Mesothelial cell of epicardium (in vitro differentiated cells): ENCODE measurements around the gene ANK3. TPM values are rescaled to one million over a fixed set of nuclear protein-coding genes. Genes with fewer than 3 reads are reported as not detected.

ENCODE experiments used
- DNase-seq, 2 experiments: peaks; one replicate each; pipeline ENCODE4 v3.0.0; 2021; ENCODE audit warnings: low spot score in 2 of 2; ENCODE audit not compliant: unreplicated experiment in 2 of 2
- H3K27ac Mint-ChIP-seq: 2 replicates; pipeline ENCODE4 v1.8.0; 2021; ENCODE audit warnings: mixed read lengths
- H3K27me3 Mint-ChIP-seq: 2 replicates; pipeline ENCODE4 v1.8.0; 2021; ENCODE audit warnings: low read depth, mixed read lengths
- H3K36me3 Mint-ChIP-seq: 2 replicates; pipeline ENCODE4 v1.8.0; 2021; ENCODE audit warnings: mixed read lengths
- H3K4me1 Mint-ChIP-seq: 2 replicates; pipeline ENCODE4 v1.8.0; 2021; ENCODE audit warnings: mixed read lengths
- H3K4me3 Mint-ChIP-seq: 2 replicates; pipeline ENCODE4 v1.8.0; 2021; ENCODE audit warnings: mild to moderate bottlenecking, moderate library complexity, mixed read lengths
- H3K9me3 Mint-ChIP-seq: 2 replicates; pipeline ENCODE4 v1.8.0; 2021; ENCODE audit warnings: mixed read lengths
- total RNA-seq: library from RNA; stranded (reverse); gene quantifications from 3 replicates; pipeline ENCODE4 v1.2.1, GENCODE V29; 2021
- TF ChIP-seq, protein P1 (sequence below): fragments of 200-600 bp; sonication (generic); IDR thresholded peaks from one replicate; pipeline ENCODE4 v1.5.0; 2021; ENCODE audit warnings: antibody characterized with exemption; ENCODE audit not compliant: unreplicated experiment

The ANK3 gene
- total RNA-seq, 1 donor from 2014 or later, result 242 TPM

DNA sequence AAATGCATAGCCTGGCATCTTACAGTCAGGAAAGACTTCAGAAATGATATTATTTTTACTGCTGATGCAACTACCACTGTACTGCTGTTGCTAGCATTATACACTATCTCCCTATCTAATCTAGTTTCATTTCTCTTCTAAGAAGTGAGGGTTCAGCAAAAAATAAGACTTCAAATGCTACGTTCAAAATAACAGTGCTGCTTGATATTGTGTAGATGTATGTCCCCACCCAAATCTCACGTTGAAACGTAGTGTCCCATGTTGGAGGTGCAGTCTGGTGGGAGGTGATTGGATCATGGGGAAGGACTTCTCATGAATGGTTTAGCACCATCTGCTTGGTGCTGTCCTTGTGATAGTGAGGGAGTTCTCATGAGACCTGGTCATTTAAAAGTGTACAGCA lies 129.4 kb downstream of the ANK3 start:
- peaks cover 17% of the 10 kb centered on the region for H3K4me1 Mint-ChIP-seq
- peaks cover 32% of the 10 kb centered on the region for H3K36me3 Mint-ChIP-seq
- no peak for DNase-seq
- H3K4me3 Mint-ChIP-seq, result no peak overlapping the region
- peak overlapping the region; percentile 48 for H3K27ac Mint-ChIP-seq
- no peaks in the 10 kb centered on the region for H3K9me3 Mint-ChIP-seq
- H3K27me3 Mint-ChIP-seq, result no peaks in the 10 kb centered on the region
- TF ChIP-seq, protein P1, sequence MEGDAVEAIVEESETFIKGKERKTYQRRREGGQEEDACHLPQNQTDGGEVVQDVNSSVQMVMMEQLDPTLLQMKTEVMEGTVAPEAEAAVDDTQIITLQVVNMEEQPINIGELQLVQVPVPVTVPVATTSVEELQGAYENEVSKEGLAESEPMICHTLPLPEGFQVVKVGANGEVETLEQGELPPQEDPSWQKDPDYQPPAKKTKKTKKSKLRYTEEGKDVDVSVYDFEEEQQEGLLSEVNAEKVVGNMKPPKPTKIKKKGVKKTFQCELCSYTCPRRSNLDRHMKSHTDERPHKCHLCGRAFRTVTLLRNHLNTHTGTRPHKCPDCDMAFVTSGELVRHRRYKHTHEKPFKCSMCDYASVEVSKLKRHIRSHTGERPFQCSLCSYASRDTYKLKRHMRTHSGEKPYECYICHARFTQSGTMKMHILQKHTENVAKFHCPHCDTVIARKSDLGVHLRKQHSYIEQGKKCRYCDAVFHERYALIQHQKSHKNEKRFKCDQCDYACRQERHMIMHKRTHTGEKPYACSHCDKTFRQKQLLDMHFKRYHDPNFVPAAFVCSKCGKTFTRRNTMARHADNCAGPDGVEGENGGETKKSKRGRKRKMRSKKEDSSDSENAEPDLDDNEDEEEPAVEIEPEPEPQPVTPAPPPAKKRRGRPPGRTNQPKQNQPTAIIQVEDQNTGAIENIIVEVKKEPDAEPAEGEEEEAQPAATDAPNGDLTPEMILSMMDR, result no peak

DNA sequence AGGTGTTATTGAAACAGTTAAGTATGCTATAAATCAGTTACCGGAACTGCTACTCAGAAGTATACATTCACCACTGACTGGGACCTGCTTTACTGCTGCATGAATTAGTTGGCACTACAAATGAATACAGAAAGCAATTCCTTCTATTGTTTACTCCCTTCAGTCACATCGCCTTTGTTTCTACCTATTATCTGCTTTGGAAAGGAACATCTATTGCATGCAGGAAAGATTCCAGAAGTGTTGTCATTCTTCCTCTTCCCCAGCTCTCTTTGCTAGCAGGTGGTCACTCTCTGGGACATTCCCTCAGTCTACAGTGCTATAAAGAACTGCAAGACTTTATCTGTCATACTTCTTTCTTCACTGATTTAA lies 131.3 kb downstream of the ANK3 start:
- H3K27ac Mint-ChIP-seq, result peak overlapping the region; percentile 30
- TF ChIP-seq, protein P1, result no peak
- no peak for DNase-seq

DNA sequence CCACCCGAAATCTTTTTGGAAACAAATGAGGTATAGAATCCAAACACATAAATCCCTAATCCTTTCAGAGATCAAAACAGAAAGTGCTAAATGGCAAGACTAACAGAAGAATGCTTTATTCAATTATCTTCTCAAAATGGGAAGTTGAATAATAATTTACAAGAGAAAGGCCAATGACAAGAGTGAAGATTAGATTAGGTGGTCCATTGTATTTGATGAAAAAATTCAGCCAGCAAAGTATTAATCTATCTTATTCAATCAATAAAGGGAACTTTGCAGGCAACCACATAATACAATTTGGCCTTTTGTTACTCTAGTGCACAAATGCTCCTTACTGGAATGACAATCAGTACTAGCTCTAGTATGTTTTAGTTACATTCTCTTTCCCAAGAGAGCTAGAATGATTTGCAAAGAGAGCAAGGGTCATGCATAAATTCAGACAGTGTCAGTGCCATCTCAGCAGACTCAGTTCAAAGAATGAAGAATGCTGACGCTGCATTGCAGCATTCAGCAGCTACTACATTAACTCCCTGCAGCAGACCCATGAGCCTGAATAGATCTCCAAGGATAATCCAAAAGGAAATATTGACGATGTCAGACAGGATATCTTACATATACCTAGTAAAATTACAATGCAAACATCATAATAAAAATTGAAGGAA lies 131.8 kb downstream of the ANK3 start:
- no peak overlapping the region for H3K4me3 Mint-ChIP-seq
- no peaks in the 10 kb centered on the region for H3K9me3 Mint-ChIP-seq
- peaks cover 17% of the 10 kb centered on the region for H3K4me1 Mint-ChIP-seq
- H3K27me3 Mint-ChIP-seq, result no peaks in the 10 kb centered on the region
- DNase-seq, result no peak
- peak overlapping the region; percentile 77 for H3K27ac Mint-ChIP-seq
- H3K36me3 Mint-ChIP-seq, result peaks cover 17% of the 10 kb centered on the region
- TF ChIP-seq, protein P1, result no peak

More for the DNA sequence above, 131.3 kb downstream of the ANK3 start:
- Mint-ChIP-seq H3K4me3 (no peak overlapping the region), H3K4me1 (peaks cover 17% of the 10 kb centered on the region), H3K36me3 (peaks cover 21% of the 10 kb centered on the region), H3K9me3 (no peaks in the 10 kb centered on the region), H3K27me3 (no peaks in the 10 kb centered on the region)

DNA sequence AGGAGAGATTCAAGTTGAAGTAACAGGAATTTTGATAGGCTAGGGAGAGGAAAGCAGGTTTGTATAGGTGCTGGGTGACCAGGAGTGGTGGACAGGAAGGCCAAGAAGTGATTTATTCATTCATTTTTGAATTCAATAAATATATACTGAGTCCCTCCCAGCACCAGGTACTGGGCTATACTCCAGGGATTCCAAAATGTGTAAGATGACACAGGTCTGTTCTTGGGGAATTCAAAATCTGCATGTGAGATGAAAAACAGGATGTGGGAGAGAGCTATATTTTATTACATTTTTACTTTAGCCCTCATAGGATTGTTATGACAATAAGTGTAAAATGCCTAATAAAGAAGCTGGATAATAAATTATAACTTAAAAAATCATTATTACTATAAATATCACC lies 134.9 kb downstream of the ANK3 start:
- H3K36me3 Mint-ChIP-seq, result peaks cover 4% of the 10 kb centered on the region
- no peak overlapping the region for H3K27ac Mint-ChIP-seq
- no peaks in the 10 kb centered on the region for H3K9me3 Mint-ChIP-seq
- H3K4me1 Mint-ChIP-seq, result peaks cover 23% of the 10 kb centered on the region
- TF ChIP-seq, protein P1, result no peak
- no peak overlapping the region for H3K4me3 Mint-ChIP-seq
- no peak for DNase-seq
- no peaks in the 10 kb centered on the region for H3K27me3 Mint-ChIP-seq

DNA sequence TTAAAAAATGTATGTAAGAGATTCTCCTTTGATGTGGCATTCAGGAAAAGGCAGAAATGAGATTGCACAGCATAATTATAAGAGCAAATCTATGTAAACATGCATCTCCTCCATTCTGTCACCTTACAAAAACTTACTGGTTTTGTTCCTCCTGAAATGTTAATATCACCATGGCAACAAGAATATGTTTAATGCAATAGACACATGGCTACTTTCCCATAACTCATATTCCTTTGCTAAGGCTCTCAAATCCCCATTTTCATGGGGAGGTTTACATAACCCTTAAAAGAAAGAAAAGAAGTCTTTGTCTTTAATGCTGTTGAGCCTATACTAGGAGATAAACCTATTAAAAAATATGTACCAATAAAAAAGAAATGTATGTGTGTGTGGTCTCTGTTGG lies 136.2 kb downstream of the ANK3 start:
- Mint-ChIP-seq H3K36me3 (peaks cover 4% of the 10 kb centered on the region), H3K9me3 (no peaks in the 10 kb centered on the region), H3K27ac (no peak overlapping the region), H3K4me3 (no peak overlapping the region), H3K27me3 (no peaks in the 10 kb centered on the region), H3K4me1 (peaks cover 27% of the 10 kb centered on the region)
- TF ChIP-seq, protein P1, result no peak
- no peak for DNase-seq

DNA sequence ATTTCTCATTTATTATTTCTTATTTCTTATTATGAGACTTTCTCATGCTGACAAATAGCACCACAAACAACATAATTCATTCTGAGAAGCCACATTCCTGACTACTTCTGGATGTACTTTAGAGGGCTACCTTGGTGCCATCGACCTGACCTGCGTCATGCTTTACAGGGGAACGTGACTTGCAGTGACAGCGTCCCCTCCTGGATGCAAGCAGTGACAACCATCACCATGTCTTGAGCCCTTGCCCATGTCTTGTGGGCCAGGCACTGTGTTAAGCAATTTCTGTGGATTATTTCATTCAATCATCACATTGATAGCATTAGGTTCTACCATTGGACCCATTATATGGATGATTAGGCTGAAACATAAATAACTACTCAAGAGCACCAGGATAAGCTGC lies 137.0 kb downstream of the ANK3 start:
- H3K27me3 Mint-ChIP-seq, result no peaks in the 10 kb centered on the region
- H3K4me1 Mint-ChIP-seq, result peaks cover 21% of the 10 kb centered on the region
- no peaks in the 10 kb centered on the region for H3K9me3 Mint-ChIP-seq
- no peak overlapping the region for H3K4me3 Mint-ChIP-seq
- TF ChIP-seq, protein P1, result no peak
- no peak overlapping the region for H3K27ac Mint-ChIP-seq
- no peak for DNase-seq
- H3K36me3 Mint-ChIP-seq, result peaks cover 4% of the 10 kb centered on the region
